ENCODE results near the gene ARID1A. TPM values are rescaled to one million over a fixed set of nuclear protein-coding genes. Genes with fewer than 3 reads are reported as not detected.

Gene ARID1A
- total RNA-seq, 2 experiments from 2014 or later, result 82.4 to 84.9 TPM

DNA sequence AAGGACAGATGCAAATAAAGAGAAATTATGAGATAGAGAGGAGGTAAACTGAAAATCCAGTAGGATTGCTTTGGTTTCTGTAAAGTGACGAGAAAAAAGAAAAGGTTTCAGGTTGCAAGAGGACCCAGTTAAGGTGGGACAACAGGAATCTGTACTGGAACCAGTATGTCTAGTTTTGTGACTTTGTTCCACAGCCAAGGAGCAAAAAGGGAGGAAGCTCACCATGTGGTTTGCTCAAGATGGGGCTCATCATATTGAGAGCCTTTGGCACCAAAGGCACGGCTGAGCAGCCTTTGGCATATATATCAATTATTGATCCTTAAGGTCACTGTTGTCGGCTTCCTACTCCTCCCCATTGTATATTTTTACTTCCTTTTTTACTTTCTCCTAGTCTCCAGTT lies 128.9 kb downstream of the ARID1A start:
- Mint-ChIP-seq H3K9me3 (no peaks in the 10 kb centered on the region), H3K27me3 (no peaks in the 10 kb centered on the region), H3K27ac (peak overlapping the region; percentile 92), H3K4me3 (no peak overlapping the region), H3K4me1 (ENCODE audit: low read depth) (peaks cover 42% of the 10 kb centered on the region), H3K36me3 (ENCODE audit: low read depth) (peaks cover 23% of the 10 kb centered on the region)
- ATAC-seq (no peak), DNase-seq (no peak)
- CTCF ChIA-PET, result interaction anchor here (0.8 to 2.8 kb wide), 5 partner anchors 15 to 325 kb away, joined by 3 to 27 read pairs (median 5); no protein-coding TSS in a partner anchor
- intact Hi-C loops (cut with micrococcal nuclease), result no loop called here
- TF ChIP-seq CTCF (IDR thresholded peaks at IDR 0.05), result no peak
- POLR2A ChIA-PET, result interaction anchor here (1.0 kb wide), 1 partner anchor 243 kb away, joined by 3 read pairs; no protein-coding TSS in a partner anchor

DNA sequence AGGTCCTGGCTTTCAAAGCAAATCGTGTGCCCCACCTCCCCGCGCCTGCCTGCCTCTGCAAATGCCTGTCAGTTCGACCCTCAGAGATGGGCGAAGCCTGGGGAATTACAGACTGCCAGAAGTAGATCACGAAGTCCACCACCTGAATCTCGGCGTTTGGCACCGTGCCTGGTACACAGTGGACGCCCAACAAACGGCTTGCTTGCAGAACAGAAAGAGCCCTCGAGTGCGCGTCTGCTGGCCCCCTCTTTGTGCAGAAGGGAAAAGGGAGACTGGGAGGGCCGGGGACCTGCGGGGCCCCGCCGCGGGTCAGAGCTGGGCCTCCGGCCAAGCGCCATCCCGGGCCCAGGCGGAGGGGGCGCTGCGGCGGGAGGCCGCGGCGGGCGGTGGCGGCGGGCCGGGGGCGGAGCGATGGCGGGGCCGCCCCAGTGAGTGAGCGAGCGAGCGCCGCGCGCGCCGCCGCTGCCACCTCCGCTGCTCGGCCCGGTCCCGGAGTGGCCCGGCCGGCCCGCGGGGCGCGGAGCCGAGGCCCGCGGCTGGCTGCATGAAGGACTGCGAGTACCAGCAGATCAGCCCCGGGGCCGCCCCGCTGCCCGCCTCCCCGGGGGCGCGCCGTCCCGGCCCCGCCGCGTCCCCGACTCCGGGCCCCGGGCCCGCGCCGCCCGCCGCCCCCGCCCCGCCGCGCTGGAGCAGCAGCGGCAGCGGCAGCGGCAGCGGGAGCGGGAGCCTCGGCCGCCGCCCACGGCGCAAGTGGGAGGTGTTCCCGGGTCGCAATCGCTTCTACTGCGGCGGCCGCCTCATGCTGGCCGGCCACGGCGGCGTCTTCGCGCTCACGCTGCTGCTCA lies 130.7 kb downstream of the ARID1A start, which contains the start of gene ZDHHC18:
ZDHHC18 (plus strand) TSS at position 428 of the 845 bp plus-strand sequence; CDS start at position 545, 117 bp downstream.
- peaks cover 45% of the 10 kb centered on the region for H3K4me1 Mint-ChIP-seq (ENCODE audit: low read depth)
- H3K9me3 Mint-ChIP-seq, result no peaks in the 10 kb centered on the region
- peak; percentile 84 for ATAC-seq
- TF ChIP-seq CTCF (IDR thresholded peaks at IDR 0.05), result no peak
- intact Hi-C loops (cut with micrococcal nuclease), result no loop called here
- peak within 1 kb of the TSS; percentile 96 for H3K27ac Mint-ChIP-seq
- ChIA-PET CTCF (interaction anchor here (1.0 to 2.8 kb wide), 5 partner anchors 8 to 36 kb away, joined by 4 to 27 read pairs (median 5); no protein-coding TSS in a partner anchor), POLR2A (interaction anchor here (1.0 to 1.9 kb wide), 2 partner anchors 12 to 15 kb away, joined by 3 to 7 read pairs; no protein-coding TSS in a partner anchor)
- H3K27me3 Mint-ChIP-seq, result no peaks in the 10 kb centered on the region
- peak; percentile 69 for DNase-seq
- H3K36me3 Mint-ChIP-seq (ENCODE audit: low read depth), result peaks cover 35% of the 10 kb centered on the region
- H3K4me3 Mint-ChIP-seq, result peak within 1 kb of the TSS; percentile 100

DNA sequence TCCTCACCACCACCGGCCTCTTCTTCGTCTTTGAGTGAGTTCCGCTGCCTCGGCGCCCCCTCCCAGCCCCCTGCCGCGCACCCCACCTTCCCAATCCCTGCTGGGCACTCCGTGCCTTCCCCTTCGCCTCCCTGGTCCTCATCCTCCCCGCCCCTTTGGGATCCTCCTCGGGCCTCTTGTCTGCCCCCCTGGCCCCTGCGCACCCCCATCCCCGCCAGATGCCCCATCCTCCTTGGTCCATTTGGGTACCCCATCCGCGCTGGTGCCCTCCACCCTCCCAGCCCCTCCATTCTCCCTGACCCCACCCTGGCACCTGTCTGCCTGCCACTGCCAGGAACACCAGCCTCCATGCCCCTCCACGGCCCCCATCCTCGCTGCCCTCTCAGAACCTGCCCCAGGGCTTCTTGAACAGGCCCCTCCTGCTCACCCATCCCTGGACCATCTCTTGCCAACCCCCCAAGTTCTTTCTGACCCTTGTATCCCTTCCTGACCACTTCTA lies 131.3 kb downstream of the ARID1A start:
- no peaks in the 10 kb centered on the region for H3K27me3 Mint-ChIP-seq
- intact Hi-C loops (cut with micrococcal nuclease), result no loop called here
- H3K27ac Mint-ChIP-seq, result peak overlapping the region; percentile 96
- peak overlapping the region; percentile 100 for H3K4me3 Mint-ChIP-seq
- POLR2A ChIA-PET, result interaction anchor here (1.5 to 1.9 kb wide), 3 partner anchors 15 to 128 kb away, joined by 3 to 7 read pairs (median 6); no protein-coding TSS in a partner anchor
- CTCF ChIA-PET, result no interaction called here
- TF ChIP-seq CTCF (IDR thresholded peaks at IDR 0.05), result no peak
- no peak for ATAC-seq
- DNase-seq, result no peak
- H3K36me3 Mint-ChIP-seq (ENCODE audit: low read depth), result peaks cover 39% of the 10 kb centered on the region
- no peaks in the 10 kb centered on the region for H3K9me3 Mint-ChIP-seq
- peaks cover 50% of the 10 kb centered on the region for H3K4me1 Mint-ChIP-seq (ENCODE audit: low read depth)

- Mint-ChIP-seq H3K4me1 (ENCODE audit: low read depth) (peaks cover 55% of the 10 kb centered on the region), H3K36me3 (ENCODE audit: low read depth) (peaks cover 44% of the 10 kb centered on the region), H3K9me3 (no peaks in the 10 kb centered on the region), H3K27ac (peak overlapping the region; percentile 96), H3K4me3 (peak overlapping the region; percentile 100), H3K27me3 (no peaks in the 10 kb centered on the region)
- intact Hi-C loops (cut with micrococcal nuclease), result no loop called here
- DNase-seq (no peak), ATAC-seq (no peak)
- CTCF ChIA-PET, result no interaction called here
- POLR2A ChIA-PET, result interaction anchor here (0.9 to 1.6 kb wide), 4 partner anchors 16 to 128 kb away, joined by 3 to 6 read pairs (median 4); no protein-coding TSS in a partner anchor
- no peak for TF ChIP-seq CTCF (IDR thresholded peaks at IDR 0.05)
Observed at GRCh38 chr1:26827663-26828062, 131.8 kb downstream of the ARID1A start.
